ENCODE data around the gene CCDC28B. TPM values are rescaled to one million over a fixed set of nuclear protein-coding genes. Genes with fewer than 3 reads are reported as not detected.
A peak's percentile ranks its signal among the peaks of the same experiment; 100 is the strongest.

Gene CCDC28B
- total RNA-seq, 2 experiments from 2014 or later, result 27.0 to 27.7 TPM

DNA sequence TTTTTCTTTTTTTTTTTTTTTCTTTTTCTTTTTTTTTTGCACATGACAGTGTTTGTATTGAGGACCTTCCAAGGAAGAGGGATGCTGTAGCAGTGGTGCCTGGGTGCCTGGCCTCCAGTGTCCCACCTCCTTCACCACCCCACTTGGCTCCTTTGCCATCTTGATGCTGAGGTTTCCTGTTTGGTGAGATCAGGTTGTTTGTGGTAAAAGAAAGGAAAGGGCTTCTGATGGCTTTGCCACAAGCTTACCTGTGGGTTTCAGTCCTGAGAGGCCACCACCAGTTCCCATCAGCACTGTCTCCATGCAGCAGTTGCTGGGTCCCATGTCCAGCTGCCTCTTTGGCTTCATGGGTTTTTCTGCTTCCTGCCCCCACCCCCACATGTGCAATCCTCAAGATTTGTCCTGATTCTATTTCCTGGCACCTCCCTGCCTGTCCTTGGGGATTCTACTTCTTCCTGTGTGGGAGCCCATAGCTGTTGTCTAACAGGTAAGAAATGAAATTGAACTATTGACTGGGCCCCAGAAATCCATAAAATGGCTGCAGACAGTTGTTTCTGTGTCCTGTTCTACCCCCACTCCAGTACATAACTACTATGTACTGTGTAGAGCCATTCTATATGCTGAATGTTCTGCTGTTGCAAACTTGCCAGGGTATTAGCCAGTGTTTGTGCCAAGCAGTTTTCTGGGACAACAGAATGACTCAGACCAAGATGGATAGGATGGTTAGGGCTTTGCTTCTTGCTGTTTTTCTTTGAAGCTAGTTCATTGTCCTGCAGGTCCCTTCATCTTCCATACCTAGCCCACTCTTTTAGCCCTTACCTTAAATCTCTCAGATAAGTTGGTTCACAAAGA lies 4.2 kb upstream of the CCDC28B start:
- Mint-ChIP-seq H3K27me3 (no peaks in the 10 kb centered on the region), H3K4me3 (no peak overlapping the region), H3K36me3 (ENCODE audit: low read depth) (peaks cover 58% of the 10 kb centered on the region), H3K27ac (no peak overlapping the region), H3K4me1 (ENCODE audit: low read depth) (peaks cover 66% of the 10 kb centered on the region), H3K9me3 (no peaks in the 10 kb centered on the region)
- no peak for DNase-seq
- TF ChIP-seq, protein P1, sequence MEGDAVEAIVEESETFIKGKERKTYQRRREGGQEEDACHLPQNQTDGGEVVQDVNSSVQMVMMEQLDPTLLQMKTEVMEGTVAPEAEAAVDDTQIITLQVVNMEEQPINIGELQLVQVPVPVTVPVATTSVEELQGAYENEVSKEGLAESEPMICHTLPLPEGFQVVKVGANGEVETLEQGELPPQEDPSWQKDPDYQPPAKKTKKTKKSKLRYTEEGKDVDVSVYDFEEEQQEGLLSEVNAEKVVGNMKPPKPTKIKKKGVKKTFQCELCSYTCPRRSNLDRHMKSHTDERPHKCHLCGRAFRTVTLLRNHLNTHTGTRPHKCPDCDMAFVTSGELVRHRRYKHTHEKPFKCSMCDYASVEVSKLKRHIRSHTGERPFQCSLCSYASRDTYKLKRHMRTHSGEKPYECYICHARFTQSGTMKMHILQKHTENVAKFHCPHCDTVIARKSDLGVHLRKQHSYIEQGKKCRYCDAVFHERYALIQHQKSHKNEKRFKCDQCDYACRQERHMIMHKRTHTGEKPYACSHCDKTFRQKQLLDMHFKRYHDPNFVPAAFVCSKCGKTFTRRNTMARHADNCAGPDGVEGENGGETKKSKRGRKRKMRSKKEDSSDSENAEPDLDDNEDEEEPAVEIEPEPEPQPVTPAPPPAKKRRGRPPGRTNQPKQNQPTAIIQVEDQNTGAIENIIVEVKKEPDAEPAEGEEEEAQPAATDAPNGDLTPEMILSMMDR (IDR thresholded peaks at IDR 0.05), result no peak
- POLR2A ChIA-PET, result interaction anchor here (0.7 to 11.9 kb wide), 7 partner anchors 9 to 193 kb away, joined by 3 to 141 read pairs (median 8); partner anchors contain the start of genes IQCC, LCK and TXLNA
- ATAC-seq, result no peak
- CTCF ChIA-PET, result interaction anchor here (0.8 to 2.6 kb wide), 4 partner anchors 20 to 217 kb away, joined by 3 to 12 read pairs (median 4); no protein-coding TSS in a partner anchor
- intact Hi-C loops (cut with micrococcal nuclease), result no loop called here

- POLR2A ChIA-PET, result interaction anchor here (0.6 to 11.9 kb wide), 12 partner anchors 10 to 463 kb away, joined by 3 to 141 read pairs (median 4); partner anchors contain the start of genes IQCC, LCK and TXLNA
- H3K36me3 Mint-ChIP-seq (ENCODE audit: low read depth), result peaks cover 49% of the 10 kb centered on the region
- intact Hi-C loops (cut with micrococcal nuclease), result no loop called here
- H3K4me3 Mint-ChIP-seq, result no peak overlapping the region
- no peak overlapping the region for H3K27ac Mint-ChIP-seq
- H3K9me3 Mint-ChIP-seq, result no peaks in the 10 kb centered on the region
- no peaks in the 10 kb centered on the region for H3K27me3 Mint-ChIP-seq
- DNase-seq, result no peak
- peaks cover 74% of the 10 kb centered on the region for H3K4me1 Mint-ChIP-seq (ENCODE audit: low read depth)
- TF ChIP-seq, protein P1 (IDR thresholded peaks at IDR 0.05), result no peak
- ATAC-seq, result no peak
- CTCF ChIA-PET, result interaction anchor here (1.0 to 2.6 kb wide), 2 partner anchors 19 to 51 kb away, joined by 4 to 12 read pairs; no protein-coding TSS in a partner anchor
Observed at GRCh38 chr1:32197074-32197473, 3.3 kb upstream of the CCDC28B start.

- Mint-ChIP-seq H3K4me3 (no peak overlapping the region), H3K9me3 (no peaks in the 10 kb centered on the region), H3K36me3 (ENCODE audit: low read depth) (peaks cover 42% of the 10 kb centered on the region), H3K27me3 (no peaks in the 10 kb centered on the region), H3K27ac (no peak overlapping the region), H3K4me1 (ENCODE audit: low read depth) (peaks cover 79% of the 10 kb centered on the region)
- CTCF ChIA-PET, result interaction anchor here (2.6 kb wide), 1 partner anchor 18 kb away, joined by 12 read pairs; no protein-coding TSS in a partner anchor
- ATAC-seq (no peak), DNase-seq (no peak)
- POLR2A ChIA-PET, result interaction anchor here (0.6 to 11.9 kb wide), 12 partner anchors 9 to 462 kb away, joined by 3 to 141 read pairs (median 4); partner anchors contain the start of genes IQCC, LCK and TXLNA
- intact Hi-C loops (cut with micrococcal nuclease), result no loop called here
- TF ChIP-seq, protein P1 (IDR thresholded peaks at IDR 0.05), result no peak
Observed at GRCh38 chr1:32197837-32198236, 2.6 kb upstream of the CCDC28B start.

- peaks cover 36% of the 10 kb centered on the region for H3K36me3 Mint-ChIP-seq (ENCODE audit: low read depth)
- H3K9me3 Mint-ChIP-seq, result no peaks in the 10 kb centered on the region
- peaks cover 73% of the 10 kb centered on the region for H3K4me1 Mint-ChIP-seq (ENCODE audit: low read depth)
- no peak overlapping the region for H3K4me3 Mint-ChIP-seq
- no peak for ATAC-seq
- intact Hi-C loops (cut with micrococcal nuclease), result no loop called here
- ChIA-PET POLR2A (interaction anchor here (0.8 to 11.9 kb wide), 8 partner anchors 8 to 163 kb away, joined by 3 to 141 read pairs (median 7); partner anchors contain the start of genes IQCC, LCK and TXLNA), CTCF (interaction anchor here (2.6 kb wide), 1 partner anchor 17 kb away, joined by 12 read pairs; no protein-coding TSS in a partner anchor)
- H3K27ac Mint-ChIP-seq, result peak overlapping the region; percentile 44
- no peak for DNase-seq
- H3K27me3 Mint-ChIP-seq, result no peaks in the 10 kb centered on the region
- TF ChIP-seq, protein P1 (IDR thresholded peaks at IDR 0.05), result no peak
Observed at GRCh38 chr1:32198237-32199042, 2.0 kb upstream of the CCDC28B start.
